Gastrocnemius medialis (tissue), 4 donors: ENCODE measurements around the gene DCHS2.

Source experiments
- POLR2A ChIP-seq, 2 donors: fragments of 450-650 bp; IDR thresholded peaks; one replicate each; pipeline ENCODE4 v1.6.1; 2017; ENCODE audit warnings: antibody characterized with exemption in 2 of 2, mild to moderate bottlenecking in 2 of 2, moderate library complexity in 2 of 2
- TF ChIP-seq, protein P1 (sequence below), 5 experiments: fragments of 450-650 bp in 3 of 5; fragments of 200-600 bp in 2 of 5; sonication (generic) in 2 of 5; IDR thresholded peaks in 4 of 5; conservative IDR thresholded peaks in 1 of 5; 1 replicate in 4 of 5; 2 replicates in 1 of 5; pipeline ENCODE4 v1.5.1; 2016 to 2019; ENCODE audit warnings: antibody characterized with exemption in 5 of 5, mild to moderate bottlenecking in 3 of 5, moderate library complexity in 3 of 5

- TF ChIP-seq POLR2A (IDR thresholded peaks at IDR 0.05), result no peak
- TF ChIP-seq, protein P1, sequence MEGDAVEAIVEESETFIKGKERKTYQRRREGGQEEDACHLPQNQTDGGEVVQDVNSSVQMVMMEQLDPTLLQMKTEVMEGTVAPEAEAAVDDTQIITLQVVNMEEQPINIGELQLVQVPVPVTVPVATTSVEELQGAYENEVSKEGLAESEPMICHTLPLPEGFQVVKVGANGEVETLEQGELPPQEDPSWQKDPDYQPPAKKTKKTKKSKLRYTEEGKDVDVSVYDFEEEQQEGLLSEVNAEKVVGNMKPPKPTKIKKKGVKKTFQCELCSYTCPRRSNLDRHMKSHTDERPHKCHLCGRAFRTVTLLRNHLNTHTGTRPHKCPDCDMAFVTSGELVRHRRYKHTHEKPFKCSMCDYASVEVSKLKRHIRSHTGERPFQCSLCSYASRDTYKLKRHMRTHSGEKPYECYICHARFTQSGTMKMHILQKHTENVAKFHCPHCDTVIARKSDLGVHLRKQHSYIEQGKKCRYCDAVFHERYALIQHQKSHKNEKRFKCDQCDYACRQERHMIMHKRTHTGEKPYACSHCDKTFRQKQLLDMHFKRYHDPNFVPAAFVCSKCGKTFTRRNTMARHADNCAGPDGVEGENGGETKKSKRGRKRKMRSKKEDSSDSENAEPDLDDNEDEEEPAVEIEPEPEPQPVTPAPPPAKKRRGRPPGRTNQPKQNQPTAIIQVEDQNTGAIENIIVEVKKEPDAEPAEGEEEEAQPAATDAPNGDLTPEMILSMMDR (IDR thresholded peaks at IDR 0.05 in 4 of 5, conservative IDR thresholded peaks at IDR 0.05 in 1 of 5), result no peak
Observed at GRCh38 chr4:154424810-154425484, 66.7 kb downstream of the DCHS2 start.
